MM.1S (cell line): ENCODE measurements around the gene KCNH1.

ENCODE experiments used
- EZH2 ChIP-seq: fragments of 300-600 bp; sonication (generic); optimal IDR thresholded peaks from 2 replicates; pipeline ENCODE3; 2017; ENCODE audit warnings: low read depth, mild to moderate bottlenecking, antibody characterized with exemption, low read length, mixed read lengths
- EZH2phosphoT487 ChIP-seq: fragments of 300-600 bp; sonication (generic); IDR thresholded peaks from 2 replicates; pipeline ENCODE4 v1.6.1; 2018; ENCODE audit warnings: antibody characterized with exemption, low read length
- TF ChIP-seq, protein P1 (sequence below): fragments of 300-600 bp; sonication (generic); IDR thresholded peaks from 2 replicates; pipeline ENCODE4 v1.5.1; 2016; ENCODE audit warnings: antibody characterized with exemption, low read length, mixed read lengths

DNA sequence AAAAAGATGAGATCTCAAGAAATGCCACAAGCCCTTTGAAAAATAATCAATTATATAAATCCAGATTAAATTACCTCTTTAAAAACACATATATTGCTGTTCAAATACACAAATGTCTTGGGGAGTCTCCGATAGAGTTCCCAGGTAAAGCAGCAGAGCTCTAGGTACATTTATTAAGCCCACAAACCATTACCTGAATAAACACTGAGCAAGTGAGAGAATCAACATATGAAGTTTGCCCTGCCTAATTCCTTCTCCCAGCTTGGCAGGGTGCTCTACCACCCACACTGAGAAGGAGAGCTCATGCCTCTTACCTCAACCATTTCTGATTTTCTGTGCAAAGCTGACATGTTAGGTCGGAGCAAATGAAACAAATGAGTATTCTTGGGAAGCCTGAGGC lies 402.4 kb downstream of the KCNH1 start:
- TF ChIP-seq, protein P1, sequence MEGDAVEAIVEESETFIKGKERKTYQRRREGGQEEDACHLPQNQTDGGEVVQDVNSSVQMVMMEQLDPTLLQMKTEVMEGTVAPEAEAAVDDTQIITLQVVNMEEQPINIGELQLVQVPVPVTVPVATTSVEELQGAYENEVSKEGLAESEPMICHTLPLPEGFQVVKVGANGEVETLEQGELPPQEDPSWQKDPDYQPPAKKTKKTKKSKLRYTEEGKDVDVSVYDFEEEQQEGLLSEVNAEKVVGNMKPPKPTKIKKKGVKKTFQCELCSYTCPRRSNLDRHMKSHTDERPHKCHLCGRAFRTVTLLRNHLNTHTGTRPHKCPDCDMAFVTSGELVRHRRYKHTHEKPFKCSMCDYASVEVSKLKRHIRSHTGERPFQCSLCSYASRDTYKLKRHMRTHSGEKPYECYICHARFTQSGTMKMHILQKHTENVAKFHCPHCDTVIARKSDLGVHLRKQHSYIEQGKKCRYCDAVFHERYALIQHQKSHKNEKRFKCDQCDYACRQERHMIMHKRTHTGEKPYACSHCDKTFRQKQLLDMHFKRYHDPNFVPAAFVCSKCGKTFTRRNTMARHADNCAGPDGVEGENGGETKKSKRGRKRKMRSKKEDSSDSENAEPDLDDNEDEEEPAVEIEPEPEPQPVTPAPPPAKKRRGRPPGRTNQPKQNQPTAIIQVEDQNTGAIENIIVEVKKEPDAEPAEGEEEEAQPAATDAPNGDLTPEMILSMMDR, result no peak
- TF ChIP-seq EZH2phosphoT487 (no peak), EZH2 (no peak)
